Panc1 (cell line): ENCODE results near the gene FSTL4.

ENCODE experiments used
- CTCF ChIP-seq: fragments of 450-650 bp; IDR thresholded peaks from 2 replicates; pipeline ENCODE4 v1.5.1; 2017; ENCODE audit warnings: mild to moderate bottlenecking
- POLR2AphosphoS5 ChIP-seq: IDR thresholded peaks from 2 replicates; pipeline ENCODE4 v1.6.1; 2012; ENCODE audit warnings: mild to moderate bottlenecking, low read depth, low read length, moderate library complexity
- REST ChIP-seq, 2 experiments: IDR thresholded peaks; 2 replicates each; pipeline ENCODE4 v1.6.1; 2011 to 2012; ENCODE audit warnings: low read depth in 2 of 2, control low read depth in 1 of 2, low read length in 1 of 2, mild to moderate bottlenecking in 1 of 2, moderate library complexity in 1 of 2; ENCODE audit not compliant: insufficient read depth in 1 of 2
- SIN3A ChIP-seq: IDR thresholded peaks from 2 replicates; pipeline ENCODE4 v1.6.1; 2012; ENCODE audit warnings: low read depth, mild to moderate bottlenecking, low read length, moderate library complexity, borderline replicate concordance; ENCODE audit not compliant: insufficient read depth

- no peak for TF ChIP-seq CTCF
- TF ChIP-seq POLR2AphosphoS5, result no peak
- TF ChIP-seq REST (IDR thresholded peaks at IDR 0.05; ENCODE audit: insufficient read depth in 1 of 2, low read depth in 2 of 2, low read length in 1 of 2), result no peak
- TF ChIP-seq SIN3A, result no peak
Observed at GRCh38 chr5:133559960-133560359, 52.4 kb downstream of the FSTL4 start.
